NCI-H128 (cell line): Measurements from ENCODE around the gene CHRM3.

ENCODE experiments used
- DNase-seq: peaks from one replicate; lab custom pipeline; 2025; ENCODE audit not compliant: unreplicated experiment; lab: John Stamatoyannopoulos, UW

CHRM3 gene

DNA sequence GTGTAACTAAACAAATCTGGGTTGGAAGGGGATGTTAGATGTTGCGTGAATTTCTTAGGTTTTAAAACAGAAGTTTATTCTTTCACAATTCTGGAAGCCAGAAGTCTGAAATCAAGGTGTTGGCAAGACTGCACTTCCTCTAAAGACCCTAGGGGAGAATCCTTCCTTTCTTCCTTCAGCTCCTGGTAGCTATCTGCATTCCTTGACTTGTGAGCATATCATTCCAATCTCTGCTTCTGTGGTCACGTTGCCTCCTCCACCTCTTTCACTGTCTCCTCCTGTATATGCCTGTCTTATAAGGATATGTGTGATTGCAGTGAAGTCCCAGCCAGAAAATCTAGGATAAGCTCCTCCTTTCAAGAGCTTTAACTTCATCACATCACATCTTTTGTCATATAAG, 7.7 kb downstream of the CHRM3 start:
- DNase-seq: no peak

DNA sequence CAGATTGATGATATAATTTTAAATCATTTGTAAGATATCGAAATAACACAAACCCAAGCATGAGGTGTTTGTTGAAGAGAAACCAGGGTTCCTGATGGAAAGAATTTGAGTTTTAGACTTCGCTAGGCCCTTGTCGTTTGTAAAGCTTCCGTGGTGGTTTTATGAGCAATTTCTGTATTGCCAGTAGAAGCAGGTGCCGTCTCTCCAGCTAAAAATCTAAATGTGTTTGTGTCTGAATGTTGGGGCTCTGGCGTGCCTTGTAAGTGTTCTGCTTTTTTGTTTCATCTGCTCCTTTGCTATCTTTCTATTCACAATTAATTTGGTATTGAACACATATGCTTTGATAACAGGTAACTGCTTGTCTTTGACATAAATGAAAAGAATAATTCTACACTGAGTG, 27.5 kb downstream of the CHRM3 start:
- no peak for DNase-seq

DNA sequence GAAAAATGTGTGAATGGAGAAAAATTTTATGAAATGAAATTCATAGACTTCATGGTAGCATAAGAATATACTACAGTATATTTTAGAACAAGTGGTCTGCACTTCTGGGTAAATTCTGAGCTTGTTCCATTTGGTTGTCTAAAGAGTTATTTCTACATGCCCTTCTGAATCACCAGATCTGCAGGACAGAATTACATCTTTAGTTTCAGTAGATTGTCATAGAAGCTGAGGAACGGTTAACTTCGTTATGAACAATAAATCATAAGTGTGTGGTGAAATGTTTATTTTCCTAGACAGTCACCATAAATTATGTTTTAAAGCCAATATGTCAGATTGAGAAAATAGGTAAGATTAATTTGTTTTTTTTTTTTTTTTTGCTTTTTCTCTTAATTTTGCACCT, 30.9 kb downstream of the CHRM3 start:
- DNase-seq: no peak

DNA sequence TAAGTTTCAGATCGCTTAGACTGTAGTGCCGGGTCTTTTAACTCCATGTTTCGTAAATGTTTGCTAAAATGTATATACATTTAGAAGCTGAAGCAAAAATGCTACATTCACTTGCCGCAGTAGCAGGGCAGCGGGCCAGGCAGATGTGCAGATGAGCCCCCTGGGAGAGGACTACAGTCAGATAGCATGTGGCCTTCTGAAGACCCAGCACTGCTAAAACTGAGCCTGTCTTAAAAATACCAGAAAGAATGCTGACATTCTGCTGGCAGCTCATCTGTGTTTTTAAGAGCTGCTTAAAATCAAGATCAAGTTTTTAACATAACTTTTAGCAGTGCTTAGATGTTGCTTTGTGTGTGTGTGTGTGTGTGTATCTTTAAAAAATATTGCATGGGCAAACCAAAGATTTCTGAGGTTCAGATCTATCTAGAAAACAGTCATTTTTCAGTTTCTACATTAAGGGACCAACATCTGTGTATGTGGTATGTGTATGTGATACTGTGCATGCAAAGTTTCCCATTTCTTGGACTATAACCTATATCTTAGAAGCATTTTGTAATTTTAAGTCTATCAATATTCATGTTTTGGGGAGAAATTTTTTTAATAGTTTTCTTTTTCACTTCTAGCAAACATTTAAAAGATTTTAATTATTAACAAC, 31.7 kb downstream of the CHRM3 start:
- DNase-seq: no peak

DNA sequence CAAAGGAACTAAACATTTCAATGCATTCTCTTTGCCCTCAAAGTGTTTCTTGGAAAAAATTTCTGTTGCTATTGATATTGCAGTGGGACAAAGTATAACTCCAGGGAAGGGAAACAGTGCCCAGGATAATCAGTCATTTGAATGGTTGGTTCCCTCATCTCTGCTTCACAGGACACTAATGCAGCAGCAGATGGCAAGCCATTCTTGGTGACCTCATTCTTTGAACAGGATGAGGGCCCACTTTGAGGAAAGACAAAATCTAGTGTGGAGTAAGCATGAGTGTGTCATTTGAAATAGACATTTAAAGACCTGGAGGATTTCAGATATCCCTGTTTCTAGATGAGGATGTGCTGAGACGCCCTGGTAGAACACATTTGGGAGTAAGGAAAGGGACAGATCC, 32.3 kb downstream of the CHRM3 start:
- no peak for DNase-seq

DNA sequence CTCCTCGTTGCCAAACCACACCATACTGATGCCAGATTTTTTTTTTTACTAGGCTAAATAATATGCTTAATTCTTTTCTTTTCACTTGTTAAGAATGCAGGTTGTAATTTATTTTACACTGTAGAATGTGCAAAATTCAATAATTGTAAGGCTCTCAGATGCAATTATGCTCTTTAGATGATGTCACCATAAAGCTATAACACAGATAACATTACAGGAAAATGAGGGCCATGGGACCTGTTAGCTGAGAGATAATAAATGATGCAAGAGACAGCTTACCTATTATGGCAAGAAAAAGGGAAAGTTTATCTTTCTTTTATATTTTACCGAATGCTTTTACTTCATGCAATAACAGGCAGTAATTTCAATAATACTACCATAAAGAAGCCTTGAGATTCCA, 35.4 kb downstream of the CHRM3 start:
- DNase-seq: no peak

DNA sequence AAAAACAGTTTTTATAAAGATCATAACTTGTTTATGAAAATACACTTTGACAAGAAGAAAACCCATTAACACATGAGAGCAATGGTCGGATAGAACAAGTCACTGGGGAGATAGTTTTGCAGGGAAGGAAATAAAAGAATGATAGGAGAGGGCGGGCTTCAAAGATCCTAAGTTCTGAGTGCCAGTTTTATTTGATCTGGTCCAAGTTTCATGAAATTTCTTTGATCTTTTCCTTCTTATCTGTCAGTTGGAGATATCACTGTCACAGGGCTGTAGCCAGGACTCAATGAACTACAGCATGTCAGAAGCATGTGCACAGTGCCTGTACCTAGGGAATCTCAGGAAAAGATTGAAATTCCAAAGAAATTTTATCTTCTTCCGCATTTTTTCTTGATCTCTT, 36.5 kb downstream of the CHRM3 start:
- no peak for DNase-seq

DNA sequence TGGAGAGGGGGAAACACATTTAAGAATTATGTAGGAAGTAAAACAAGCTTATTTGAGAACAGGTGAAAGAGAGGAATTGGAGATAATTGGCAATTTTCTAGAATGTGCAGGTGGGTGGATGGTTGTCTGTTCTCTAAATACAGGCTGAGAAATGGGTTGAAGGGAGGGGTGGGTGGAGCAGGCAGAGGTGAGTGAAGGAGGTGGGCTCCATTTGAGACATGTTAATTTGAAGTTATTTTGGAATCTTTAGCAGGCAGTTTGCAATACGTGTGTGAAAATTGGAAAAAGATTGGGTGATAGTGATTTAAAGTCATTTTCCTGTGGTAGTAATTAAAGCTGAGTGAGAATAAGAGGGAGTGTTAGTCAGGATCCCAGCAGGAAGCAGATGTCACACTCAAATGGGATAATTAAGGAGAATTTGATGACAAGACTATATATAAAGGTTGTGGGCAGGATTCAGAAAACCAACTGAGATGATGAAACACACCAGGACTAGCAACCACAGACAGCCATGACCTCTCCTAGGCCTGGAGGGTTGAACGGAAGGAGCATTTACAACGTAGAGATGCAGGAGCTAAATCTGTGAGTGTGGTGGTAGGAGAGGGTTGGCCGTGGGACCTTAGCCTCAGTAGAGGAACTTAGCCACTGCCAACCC, 40.6 kb downstream of the CHRM3 start:
- DNase-seq: no peak

DNA sequence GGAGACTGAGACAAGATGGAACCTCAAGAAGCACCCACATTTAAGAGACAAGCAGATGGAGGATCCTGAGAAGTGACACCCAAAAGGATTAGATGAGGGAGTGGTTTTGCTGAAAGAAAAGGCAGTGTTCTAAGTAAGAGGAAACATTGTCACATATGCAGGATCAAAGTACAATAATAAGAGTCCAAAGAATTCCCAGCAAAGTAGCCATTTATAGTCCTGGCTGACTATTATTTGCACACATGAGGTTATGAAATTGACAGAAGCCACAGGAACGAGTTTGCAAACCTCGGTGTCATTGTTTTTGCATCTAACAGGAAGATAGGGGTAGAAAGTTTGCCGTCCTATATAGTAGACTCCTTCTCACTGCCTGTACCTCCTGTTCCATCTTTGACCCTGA, 41.3 kb downstream of the CHRM3 start:
- DNase-seq: no peak

DNA sequence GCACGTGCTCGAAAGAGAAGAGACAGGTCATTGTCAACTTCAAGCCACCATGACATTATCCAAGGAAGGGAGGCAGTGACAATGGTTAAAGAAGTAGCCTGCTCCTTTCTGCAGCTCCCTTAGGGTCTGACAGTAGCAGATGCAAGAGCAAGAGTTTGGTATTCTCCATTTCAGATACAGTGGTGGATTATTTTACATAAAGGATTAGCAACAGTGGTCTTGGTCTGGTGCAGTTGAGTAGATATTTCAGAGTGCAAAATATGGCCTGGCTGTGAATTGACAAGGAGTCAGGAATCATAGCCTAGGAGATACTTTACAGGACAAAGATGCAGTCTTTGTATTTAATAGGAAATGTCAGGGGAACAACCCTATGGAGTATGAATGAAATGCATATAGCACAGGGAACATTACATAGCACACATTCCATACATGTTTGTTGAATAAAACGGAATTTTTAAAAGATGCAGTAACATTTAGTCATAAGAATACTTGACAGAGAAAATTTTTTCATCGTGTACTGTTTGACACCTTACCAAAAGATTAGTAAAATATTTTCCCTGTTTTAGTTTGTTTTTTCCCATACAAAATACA, 41.8 kb downstream of the CHRM3 start:
- DNase-seq: no peak

DNA sequence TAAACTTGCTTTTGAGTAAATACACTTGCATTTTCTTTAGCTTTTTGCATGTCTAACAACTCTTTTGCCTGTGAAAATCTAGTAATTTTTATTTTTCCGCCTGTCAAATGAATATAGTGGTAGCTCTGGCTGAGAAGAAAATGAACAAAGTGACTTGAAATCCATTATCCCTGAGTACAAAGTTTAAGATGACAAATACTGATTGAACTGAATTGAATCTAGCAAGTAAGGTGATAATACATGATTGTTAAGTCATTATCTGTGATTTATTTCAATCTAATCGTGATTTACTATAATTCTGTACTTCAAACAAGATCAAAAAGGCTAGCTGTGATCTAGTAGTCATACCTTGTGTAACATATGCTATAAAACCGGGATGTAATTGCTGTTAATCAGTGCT, 42.8 kb downstream of the CHRM3 start:
- DNase-seq: no peak

DNA sequence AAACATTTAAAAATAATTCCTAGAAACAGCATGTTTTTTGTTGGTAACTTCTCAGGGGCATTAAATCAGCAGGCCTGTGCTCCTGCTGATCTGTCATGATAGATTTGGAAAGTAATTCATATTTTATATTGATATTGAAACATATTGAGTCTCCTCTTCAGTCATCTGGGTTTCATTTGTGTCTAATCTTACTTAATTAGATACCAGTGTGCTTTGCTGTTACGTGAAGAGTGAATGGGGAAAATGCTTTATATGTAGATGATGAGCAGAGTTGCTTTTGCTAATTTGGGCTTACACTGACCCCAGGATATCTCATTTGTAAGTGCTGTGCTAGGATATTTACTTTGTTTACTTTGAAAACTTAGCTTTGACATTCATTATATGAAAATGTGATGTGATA, 45.9 kb downstream of the CHRM3 start:
- DNase-seq: no peak

DNA sequence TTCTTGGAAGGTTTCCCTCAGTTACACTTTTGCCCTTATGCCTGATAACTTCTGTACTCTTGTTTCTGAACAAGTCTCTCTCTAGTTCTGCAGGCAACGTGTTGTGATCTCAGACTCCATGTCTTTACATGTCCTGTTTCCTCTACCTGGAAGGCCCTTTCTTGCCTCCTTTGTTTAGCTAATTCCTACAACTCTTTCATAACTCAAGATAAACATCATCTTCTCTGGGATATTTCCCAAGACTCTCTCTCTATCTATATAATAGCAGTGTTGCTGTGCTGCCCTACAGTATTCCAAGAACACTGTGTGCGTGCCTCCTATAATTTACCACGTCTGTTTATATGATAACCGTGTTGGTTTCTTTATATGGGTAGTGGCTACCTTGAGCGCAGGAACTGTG, 47.8 kb downstream of the CHRM3 start:
- no peak for DNase-seq
